GM12878 (cell line): ENCODE results near the gene VWA7. TPM values are rescaled to one million over a fixed set of nuclear protein-coding genes. Genes with fewer than 3 reads are reported as not detected.

Source experiments
- ATAC-seq: fragments of 200-7000 bp; cut with Tn5 transposase; 3 replicates; pipeline ENCODE4 v1.9.1; 2020; ENCODE audit warnings: mild to moderate bottlenecking, moderate library complexity
- BruUV-seq: library from RNA; stranded (reverse); fragments of 400-500 nt; replicated peaks from 2 replicates; lab custom pipeline; 2021; lab: Mats Ljungman, UMichigan
- CTCF ChIA-PET: fragments of 300-600 bp; sonication (Branson Sonifier 250); formaldehyde crosslinking; extraction: SDS; loops from one replicate; lab custom pipeline; 2021; ENCODE audit warnings: inconsistent platforms; lab: Yijun Ruan, JAX
- POLR2A ChIA-PET: fragments of 350-600 bp; formaldehyde crosslinking; extraction: SDS; loops from one replicate; lab custom pipeline; 2021; ENCODE audit warnings: inconsistent platforms; lab: Charles Lee
- RAD21 ChIA-PET: fragments of 300-600 bp; sonication (Branson Sonifier 250); formaldehyde crosslinking; loops from one replicate; lab custom pipeline; 2023; ENCODE audit warnings: antibody characterized with exemption; ENCODE audit not compliant: unreplicated experiment; lab: Charles Lee
- SMC1A ChIA-PET: fragments of 300-600 bp; sonication (Branson Sonifier 250); formaldehyde crosslinking; loops from one replicate; lab custom pipeline; 2023; ENCODE audit not compliant: unreplicated experiment, uncharacterized antibody; lab: Charles Lee
- DNase-seq: peaks from one replicate; pipeline ENCODE4 v3.0.0-alpha.2; 2011; ENCODE audit warnings: low read depth, low spot score
- FAIRE-seq: peaks from 3 replicates; lab custom pipeline; 2011; peaks lifted over from hg19 to GRCh38; lab: Jason Lieb, UNC
- H2AFZ ChIP-seq: 2 replicates; pipeline ENCODE4 v1.6.0; 2011; ENCODE audit warnings: low read depth, low read length, control low read depth; ENCODE audit not compliant: control insufficient read depth
- H3K27ac ChIP-seq: 2 replicates; pipeline ENCODE4 v1.5.1; 2011; ENCODE audit warnings: control low read depth; ENCODE audit not compliant: control insufficient read depth, insufficient read depth
- H3K27me3 ChIP-seq, 2 experiments: replicated peaks in 1 of 2; 2 replicates each; pipeline versions ENCODE4 v1.6.0 to v1.6.1; 2011; ENCODE audit warnings: low read length in 1 of 2; ENCODE audit not compliant: control insufficient read depth in 2 of 2, insufficient read depth in 2 of 2
- H3K36me3 ChIP-seq, 2 experiments: 2 replicates each; pipeline ENCODE4 v1.5.1; 2011; ENCODE audit warnings: low read length in 1 of 2; ENCODE audit not compliant: control insufficient read depth in 2 of 2, insufficient read depth in 2 of 2
- H3K4me1 ChIP-seq: 2 replicates; pipeline ENCODE4 v1.6.1; 2011; ENCODE audit warnings: mild to moderate bottlenecking, low read length, moderate library complexity, mixed read lengths; ENCODE audit not compliant: control insufficient read depth, insufficient read depth
- H3K4me2 ChIP-seq: 2 replicates; pipeline ENCODE4 v1.6.0; 2011; ENCODE audit warnings: control low read depth; ENCODE audit not compliant: control insufficient read depth, insufficient read depth
- H3K4me3 ChIP-seq: fragments of 200-600 bp; sonication (generic); 2 replicates; pipeline ENCODE4 v1.5.1; 2016
- H3K79me2 ChIP-seq: 2 replicates; pipeline ENCODE4 v1.6.0; 2011; ENCODE audit warnings: low read length; ENCODE audit not compliant: control insufficient read depth, insufficient read depth
- H3K9ac ChIP-seq: 2 replicates; pipeline ENCODE4 v1.8.0; 2011; ENCODE audit warnings: low read length, control low read depth, mixed read lengths; ENCODE audit not compliant: control insufficient read depth, insufficient read depth
- H3K9me3 ChIP-seq: replicated peaks from 3 replicates; pipeline ENCODE4 v1.5.1; 2011; ENCODE audit warnings: mild to moderate bottlenecking, low read length; ENCODE audit not compliant: control insufficient read depth, insufficient read depth
- H4K20me1 ChIP-seq: 2 replicates; pipeline ENCODE4 v1.6.0; 2011; ENCODE audit not compliant: control insufficient read depth, insufficient read depth
- BMI1 ChIP-seq: fragments of 450-650 bp; IDR thresholded peaks from 2 replicates; pipeline ENCODE4 v1.6.1; 2016; ENCODE audit warnings: mild to moderate bottlenecking, moderate library complexity, borderline replicate concordance
- CHD2 ChIP-seq: IDR thresholded peaks from 2 replicates; pipeline ENCODE4 v1.6.1; 2011; ENCODE audit warnings: low read depth, low read length, improper control_type of control experiment, borderline replicate concordance
- E4F1 ChIP-seq: fragments of 450-650 bp; IDR thresholded peaks from 2 replicates; pipeline ENCODE4 v1.6.1; 2018; ENCODE audit warnings: borderline replicate concordance, mild to moderate bottlenecking; ENCODE audit not compliant: partially characterized antibody
- EZH2 ChIP-seq: IDR thresholded peaks from 2 replicates; pipeline ENCODE4 v1.6.1; 2012; ENCODE audit warnings: low read depth, mild to moderate bottlenecking, control low read depth, inconsistent platforms, low read length, borderline replicate concordance; ENCODE audit not compliant: control insufficient read depth
- FOXK2 ChIP-seq: fragments of 450-650 bp; IDR thresholded peaks from 2 replicates; pipeline ENCODE4 v1.6.1; 2017; ENCODE audit warnings: mild to moderate bottlenecking, moderate library complexity
- GATAD2B ChIP-seq: fragments of 450-650 bp; conservative IDR thresholded peaks from 2 replicates; pipeline ENCODE4 v1.6.1; 2017; ENCODE audit warnings: low read depth, mild to moderate bottlenecking, moderate library complexity
- NFXL1 ChIP-seq: fragments of 450-650 bp; IDR thresholded peaks from 2 replicates; pipeline ENCODE4 v1.6.1; 2017; ENCODE audit warnings: antibody characterized with exemption, mild to moderate bottlenecking, borderline replicate concordance
- NFYB ChIP-seq: IDR thresholded peaks from 2 replicates; pipeline ENCODE4 v1.6.1; 2011; ENCODE audit warnings: low read depth, mild to moderate bottlenecking, low read length, improper control_type of control experiment, moderate library complexity; ENCODE audit not compliant: insufficient read depth
- NKRF ChIP-seq: fragments of 450-650 bp; conservative IDR thresholded peaks from 2 replicates; pipeline ENCODE4 v1.6.1; 2017; ENCODE audit warnings: mild to moderate bottlenecking, moderate library complexity
- NR2C2 ChIP-seq: IDR thresholded peaks from 2 replicates; pipeline ENCODE4 v1.6.1; 2011; ENCODE audit warnings: borderline replicate concordance, low read depth; ENCODE audit not compliant: control insufficient read depth, insufficient read length
- SMC3 ChIP-seq: IDR thresholded peaks from 2 replicates; pipeline ENCODE4 v1.6.1; 2011; ENCODE audit warnings: low read length, improper control_type of control experiment, borderline replicate concordance
- STAT1 ChIP-seq: fragments of 450-650 bp; conservative IDR thresholded peaks from 2 replicates; pipeline ENCODE4 v1.6.1; 2014; ENCODE audit warnings: antibody characterized with exemption, mild to moderate bottlenecking
- TBL1XR1 ChIP-seq: IDR thresholded peaks from 2 replicates; pipeline ENCODE4 v1.6.1; 2012; ENCODE audit warnings: low read depth, low read length, improper control_type of control experiment
- TCF3 ChIP-seq: IDR thresholded peaks from 2 replicates; pipeline ENCODE4 v1.6.1; 2012; ENCODE audit warnings: low read depth, mild to moderate bottlenecking, low read length, borderline replicate concordance; ENCODE audit not compliant: insufficient read depth
- ZNF592 ChIP-seq: fragments of 450-650 bp; IDR thresholded peaks from 2 replicates; pipeline ENCODE4 v1.6.1; 2017; ENCODE audit warnings: mild to moderate bottlenecking, moderate library complexity
- WGBS: methylation state at CpG from one replicate; pipeline ENCODE4 v1.1.6; 2016; ENCODE audit warnings: low lambda C conversion rate; ENCODE audit not compliant: insufficient replicate concordance, insufficient coverage; ENCODE audit errors: missing lambda C conversion rate; 5-methylcytosine and 5-hydroxymethylcytosine counted together
- in situ Hi-C: fragments of 300-500 bp; cut with MboI; formaldehyde crosslinking; loops from 9 replicates; pipeline ENCODE4 v1.14.3; 2018; ENCODE audit warnings: mixed read lengths
- intact Hi-C: fragments of 100-400 bp; cut with micrococcal nuclease; formaldehyde crosslinking; loops from one replicate; pipeline ENCODE4 v1.14.2; 2022; ENCODE audit not compliant: unreplicated experiment
- polyA plus RNA-seq, 11 experiments: library from polyadenylated mRNA; depleted of rRNA in 4 of 11; unstranded in 6 of 11; stranded (reverse) in 5 of 11; fragments of >200 nt; fragmentation: Nextera tagmentation in 4 of 11; fragmentation: Illumina TruSeq in 1 of 11; extraction: Ambion mirVana in 4 of 11; extraction: Trizol in 1 of 11; gene quantifications; 1 replicate in 1 of 11; 2 replicates in 10 of 11; pipeline versions ENCODE4 v1.2.1 to v1.2.3, GENCODE V29; 2011 to 2016; ENCODE audit warnings: inconsistent platforms in 2 of 11, missing spikeins in 2 of 11, low read depth in 1 of 11
- total RNA-seq, 4 experiments: library from RNA; depleted of rRNA in 3 of 4; stranded (reverse); fragments of >200 nt in 3 of 4; fragmentation: Illumina TruSeq in 1 of 4; extraction: Trizol in 1 of 4; gene quantifications; 2 replicates each; pipeline versions ENCODE4 v1.2.1 to v1.2.3, GENCODE V29; 2013 to 2021

The VWA7 gene
- total and polyA plus RNA-seq, 10 of the 15 experiments (the other 5 are each of a cell fraction or from before 2014, with no cell fraction given), result 0.11 to 3.1 (median 1.2) TPM; not detected in 1

- Histone ChIP-seq H2AFZ (no peak overlapping the region), H3K9ac (no peak overlapping the region), H3K4me3 (no peak overlapping the region), H3K79me2 (no peaks in the 10 kb centered on the region), H3K27me3 (no peaks in the 10 kb centered on the region), H3K4me2 (no peak overlapping the region), H3K9me3 (no peaks in the 10 kb centered on the region), H4K20me1 (no peaks in the 10 kb centered on the region), H3K4me1 (peaks cover 7% of the 10 kb centered on the region), H3K36me3 (no peaks in the 10 kb centered on the region), H3K27ac (no peak overlapping the region)
- FAIRE-seq (no peak), ATAC-seq (no peak), DNase-seq (no peak)
- POLR2A ChIA-PET, result interaction anchor here (0.6 to 1.4 kb wide), 5 partner anchors 20 to 119 kb away, joined by 3 to 5 read pairs (median 3); partner anchors contain the start of genes CSNK2B and GPANK1
- RAD21 ChIA-PET, result interaction anchor here (0.6 to 3.6 kb wide), 6 partner anchors 32 to 151 kb away, joined by 3 to 44 read pairs (median 6); partner anchors contain the start of genes DDAH2, HSPA1B and MSH5
- CTCF ChIA-PET, result interaction anchor here (0.6 to 9.2 kb wide), 11 partner anchors 18 to 220 kb away, joined by 3 to 208 read pairs (median 4); partner anchors contain the start of genes CLIC1, DDAH2, HSPA1B and LSM2
- 70% methylated on average over 4 of the region's 4 CpGs for WGBS
- BruUV-seq, result no TSS peak
- in situ Hi-C loops (no loop called here), intact Hi-C loops (loop anchor here (10.0 kb wide), 1 partner anchor 53 kb away; the partner anchor contains the start of gene HSPA1B)
- SMC1A ChIA-PET, result interaction anchor here (0.9 to 4.8 kb wide), 4 partner anchors 18 to 55 kb away, joined by 3 to 41 read pairs (median 6); partner anchors contain the start of genes DDAH2, HSPA1B and LSM2
- TF ChIP-seq BMI1 (no peak), STAT1 (no peak), FOXK2 (no peak), NKRF (no peak), EZH2 (no peak), GATAD2B (no peak), TBL1XR1 (no peak), SMC3 (no peak), E4F1 (no peak), NFYB (no peak), CHD2 (no peak), ZNF592 (no peak), NR2C2 (no peak), NFXL1 (no peak), TCF3 (no peak)
These were observed 5.2 kb downstream of the VWA7 start for GRCh38 chr6:31771992-31772358.
